Prostate gland (tissue), 2 donors: ENCODE results near the gene RAI2.

ENCODE experiments used
- POLR2A ChIP-seq: fragments of 450-650 bp; IDR thresholded peaks from one replicate; pipeline ENCODE4 v1.6.1; 2016; ENCODE audit warnings: antibody characterized with exemption, mild to moderate bottlenecking
- POLR2AphosphoS5 ChIP-seq: sonication (generic); formaldehyde crosslinking; IDR thresholded peaks from one replicate; pipeline ENCODE4 v1.6.1; 2017; ENCODE audit warnings: antibody characterized with exemption
- TF ChIP-seq, protein P1 (sequence below), 4 experiments: fragments of 200-600 bp in 2 of 4; fragments of 450-650 bp in 2 of 4; sonication (generic) in 2 of 4; IDR thresholded peaks; 1 replicate in 3 of 4; 2 replicates in 1 of 4; pipeline ENCODE4 v1.5.1; 2016 to 2019; ENCODE audit warnings: antibody characterized with exemption in 4 of 4, mild to moderate bottlenecking in 2 of 4, moderate library complexity in 2 of 4

DNA sequence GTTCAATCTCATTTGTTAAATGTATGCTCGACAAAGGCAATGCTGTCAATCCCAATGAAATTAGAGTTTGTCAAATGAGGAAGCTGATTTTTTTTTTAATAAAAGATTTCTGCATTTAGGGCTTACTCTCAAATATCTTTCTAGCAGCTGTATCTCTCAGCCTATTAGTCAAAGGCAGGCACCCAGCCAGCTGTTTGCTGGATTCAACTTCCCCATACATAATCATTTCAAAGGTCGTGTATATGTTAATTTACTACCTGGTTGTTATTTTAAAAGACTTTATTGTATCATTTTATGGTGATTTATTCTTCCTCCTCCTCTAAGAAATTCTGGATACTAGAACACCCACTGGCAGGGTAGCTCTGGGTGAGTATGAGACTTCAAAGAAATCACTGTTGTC, 27.1 kb downstream of the RAI2 start:
- TF ChIP-seq, protein P1, sequence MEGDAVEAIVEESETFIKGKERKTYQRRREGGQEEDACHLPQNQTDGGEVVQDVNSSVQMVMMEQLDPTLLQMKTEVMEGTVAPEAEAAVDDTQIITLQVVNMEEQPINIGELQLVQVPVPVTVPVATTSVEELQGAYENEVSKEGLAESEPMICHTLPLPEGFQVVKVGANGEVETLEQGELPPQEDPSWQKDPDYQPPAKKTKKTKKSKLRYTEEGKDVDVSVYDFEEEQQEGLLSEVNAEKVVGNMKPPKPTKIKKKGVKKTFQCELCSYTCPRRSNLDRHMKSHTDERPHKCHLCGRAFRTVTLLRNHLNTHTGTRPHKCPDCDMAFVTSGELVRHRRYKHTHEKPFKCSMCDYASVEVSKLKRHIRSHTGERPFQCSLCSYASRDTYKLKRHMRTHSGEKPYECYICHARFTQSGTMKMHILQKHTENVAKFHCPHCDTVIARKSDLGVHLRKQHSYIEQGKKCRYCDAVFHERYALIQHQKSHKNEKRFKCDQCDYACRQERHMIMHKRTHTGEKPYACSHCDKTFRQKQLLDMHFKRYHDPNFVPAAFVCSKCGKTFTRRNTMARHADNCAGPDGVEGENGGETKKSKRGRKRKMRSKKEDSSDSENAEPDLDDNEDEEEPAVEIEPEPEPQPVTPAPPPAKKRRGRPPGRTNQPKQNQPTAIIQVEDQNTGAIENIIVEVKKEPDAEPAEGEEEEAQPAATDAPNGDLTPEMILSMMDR (IDR thresholded peaks at IDR 0.05), result no peak
- no peak for TF ChIP-seq POLR2A
- no peak for TF ChIP-seq POLR2AphosphoS5
